Measurements from ENCODE around the gene CHMP6. TPM values are rescaled to one million over a fixed set of nuclear protein-coding genes. Genes with fewer than 3 reads are reported as not detected.
A peak's percentile ranks its signal among the peaks of the same experiment; 100 is the strongest.

CHMP6 gene
- total and polyA plus RNA-seq, 2 experiments from 2014 or later = 35.5 to 58.8 TPM

- no peak for TF ChIP-seq CTCF (IDR thresholded peaks at IDR 0.05; ENCODE audit: low read depth, low read length)
- no peak for DNase-seq (ENCODE audit: low read depth in 1 of 2, low spot score in 1 of 2)
Measured at GRCh38 chr17:80955671-80956280, 35.9 kb upstream of the CHMP6 start.

GRCh38 chr17:80956321-80957190 is 35.1 kb upstream of the CHMP6 start:
- Histone ChIP-seq H3K27me3 (no peaks in the 10 kb centered on the region), H3K36me3 (peaks cover 3% of the 10 kb centered on the region), H3K9me3 (ENCODE audit: low read depth) (no peaks in the 10 kb centered on the region), H3K4me1 (ENCODE audit: low read depth) (no peaks in the 10 kb centered on the region), H3K4me3 (no peak overlapping the region), H3K27ac (no peak overlapping the region)
- no peak for TF ChIP-seq CTCF (IDR thresholded peaks at IDR 0.05; ENCODE audit: low read depth, low read length)
- no peak for DNase-seq (ENCODE audit: low read depth in 1 of 2, low spot score in 1 of 2)

More at GRCh38 chr17:80955671-80956280, 35.9 kb upstream of the CHMP6 start:
- Histone ChIP-seq H3K9me3 (ENCODE audit: low read depth) (no peaks in the 10 kb centered on the region), H3K4me1 (ENCODE audit: low read depth) (no peaks in the 10 kb centered on the region), H3K4me3 (no peak overlapping the region), H3K27ac (no peak overlapping the region), H3K36me3 (peaks cover 3% of the 10 kb centered on the region), H3K27me3 (no peaks in the 10 kb centered on the region)

GRCh38 chr17:80957461-80957941 is 34.1 kb upstream of the CHMP6 start:
- no peaks in the 10 kb centered on the region for H3K36me3 ChIP-seq
- H3K9me3 ChIP-seq (ENCODE audit: low read depth) = no peaks in the 10 kb centered on the region
- H3K27ac ChIP-seq = no peak overlapping the region
- no peaks in the 10 kb centered on the region for H3K27me3 ChIP-seq
- H3K4me3 ChIP-seq = no peak overlapping the region
- no peak for TF ChIP-seq CTCF (IDR thresholded peaks at IDR 0.05; ENCODE audit: low read depth, low read length)
- no peaks in the 10 kb centered on the region for H3K4me1 ChIP-seq (ENCODE audit: low read depth)
- no peak for DNase-seq (ENCODE audit: low read depth in 1 of 2, low spot score in 1 of 2)

GRCh38 chr17:80959330-80960036 is 32.2 kb upstream of the CHMP6 start:
- Histone ChIP-seq H3K4me1 (ENCODE audit: low read depth) (no peaks in the 10 kb centered on the region), H3K4me3 (no peak overlapping the region), H3K9me3 (ENCODE audit: low read depth) (no peaks in the 10 kb centered on the region), H3K27me3 (no peaks in the 10 kb centered on the region), H3K36me3 (no peaks in the 10 kb centered on the region), H3K27ac (no peak overlapping the region)
- peak in 1 of 2 donors; percentile 79 for DNase-seq (ENCODE audit: low read depth in 1 of 2, low spot score in 1 of 2)
- TF ChIP-seq CTCF (IDR thresholded peaks at IDR 0.05; ENCODE audit: low read depth, low read length) = no peak

GRCh38 chr17:80960037-80960796 is 31.4 kb upstream of the CHMP6 start:
- Histone ChIP-seq H3K27me3 (no peaks in the 10 kb centered on the region), H3K9me3 (ENCODE audit: low read depth) (no peaks in the 10 kb centered on the region), H3K27ac (no peak overlapping the region), H3K36me3 (no peaks in the 10 kb centered on the region), H3K4me3 (no peak overlapping the region), H3K4me1 (ENCODE audit: low read depth) (no peaks in the 10 kb centered on the region)
- TF ChIP-seq CTCF (IDR thresholded peaks at IDR 0.05; ENCODE audit: low read depth, low read length) = no peak
- DNase-seq (ENCODE audit: low read depth in 1 of 2, low spot score in 1 of 2) = no peak

Data from cardiac muscle cell (in vitro differentiated cells and primary cell).